Glomerular visceral epithelial cell (primary cell): Measurements from ENCODE around the gene NUDT1.

Experiments used
- DNase-seq: peaks from one replicate; pipeline ENCODE4 v3.0.0-alpha.2; 2016; ENCODE audit errors: extremely low spot score

NUDT1 gene

GRCh38 chr7:2299131-2299829 lies 57.3 kb downstream of the NUDT1 start:
- peak; percentile 20 for DNase-seq

GRCh38 chr7:2299870-2300512 lies 58.0 kb downstream of the NUDT1 start:
- DNase-seq, result no peak
